Parietal lobe (tissue), 2 donors: ENCODE data around the gene SEPHS2. TPM values are rescaled to one million over a fixed set of nuclear protein-coding genes. Genes with fewer than 3 reads are reported as not detected.

Experiments
- small RNA-seq: library from RNA; depleted of rRNA; stranded (forward); fragments of <200 nt; gene quantifications from one replicate; pipeline ENCODE3, GENCODE V24; 2014; ENCODE audit warnings: low replicate concordance
- total RNA-seq: library from RNA; depleted of rRNA; stranded (reverse); fragments of >200 nt; gene quantifications from one replicate; pipeline ENCODE4 v1.2.3, GENCODE V29; 2014

Gene SEPHS2
- total RNA-seq, result 8.1 TPM

GRCh38 chr16:30445408-30446202 is at the start of gene SEPHS2:
Gene SEPHS2, minus strand, starts transcription at chr16:30445874. Its CDS starts 147 bp downstream, at chr16:30445727.

GRCh38 chr16:30472328-30472942 is 26.8 kb upstream of the SEPHS2 start, which contains the start of gene ITGAL:
Gene ITGAL, plus strand, starts transcription at chr16:30472742. Its CDS starts 96 bp downstream, at chr16:30472838.

GRCh38 chr16:30429678-30430427 is 15.8 kb downstream of the SEPHS2 start, which contains the start of gene DCTPP1:
Gene DCTPP1, minus strand, starts transcription at chr16:30430030. Its CDS starts 50 bp downstream, at chr16:30429980.

GRCh38 chr16:30407102-30407803 is 38.4 kb downstream of the SEPHS2 start, which contains the start of gene ZNF771:
Gene ZNF771, plus strand, starts transcription at chr16:30407606. Its CDS starts 448 bp downstream, at chr16:30408054.

DNA sequence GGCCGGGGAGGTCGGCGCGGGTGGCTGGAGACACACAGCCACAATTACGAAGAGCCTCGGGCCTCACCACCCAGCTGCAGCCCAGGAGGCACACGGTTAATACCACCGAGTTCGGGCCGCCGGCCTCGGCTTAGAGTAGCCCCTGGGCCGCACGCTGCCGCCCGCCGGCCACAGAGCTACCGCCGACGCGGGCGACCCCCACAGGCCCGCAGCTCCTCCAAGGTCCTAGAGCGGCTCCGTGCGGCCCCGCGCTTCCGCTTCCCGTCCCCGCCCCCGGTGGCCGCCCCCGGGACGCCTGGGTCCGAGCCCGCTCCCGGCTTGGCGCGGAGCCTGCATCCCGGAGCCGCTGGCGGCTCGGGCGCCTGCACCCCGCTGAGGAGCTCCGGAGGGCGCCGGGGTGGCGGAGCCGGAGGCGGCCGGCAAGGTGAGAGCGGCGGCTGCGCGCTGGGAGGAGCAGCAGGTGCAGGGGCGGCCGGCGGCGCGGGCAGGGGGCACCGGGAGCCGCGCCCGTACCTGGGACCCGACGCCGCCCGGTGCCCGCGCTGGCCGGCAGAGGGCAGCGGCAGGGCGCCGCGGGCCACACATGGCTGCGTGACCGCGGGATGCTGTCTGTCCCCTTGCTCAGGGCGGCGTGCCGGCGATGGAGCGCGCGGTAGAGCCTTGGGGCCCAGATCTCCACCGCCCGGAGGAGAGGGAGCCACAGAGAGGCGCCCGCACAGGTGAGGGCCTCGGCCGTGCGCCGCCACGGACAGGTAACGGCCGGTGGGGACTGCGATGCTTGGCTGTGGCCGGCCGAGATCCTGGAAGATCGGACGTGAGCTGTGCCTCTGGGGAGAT is 50.3 kb downstream of the SEPHS2 start, which contains the start of gene ZNF48:
ZNF48 (plus strand) TSS at position 266 of the 837 bp plus-strand sequence; CDS start at position 641, 375 bp downstream.

Small RNA genes within 50 kb of the gene (small RNA-seq; reads per million reads assigned to genes)
- gene RF00019 (not detected), gene RF00406 (0.34 reads per million, percentile 18 among the genes with 10 or more reads in this experiment), gene RNU7-61P (not detected)

Other genes starting within 250 kb of the SEPHS2 start
- gene SULT1A3, start 246.6 kb downstream of the SEPHS2 start, total RNA-seq, result 7.8 TPM
- gene NPIPB13, start 197.4 kb downstream of the SEPHS2 start, total RNA-seq, result 8.5 TPM
- gene CD2BP2, start 90.6 kb downstream of the SEPHS2 start, total RNA-seq, result 42.9 TPM
- 33.2 TPM for gene TBC1D10B, start 75.4 kb downstream of the SEPHS2 start, total RNA-seq
- gene MYL11, start 71.1 kb downstream of the SEPHS2 start, total RNA-seq, result not detected
- 0.94 TPM for gene SEPTIN1, start 63.3 kb downstream of the SEPHS2 start, total RNA-seq
- gene ZNF48, start 50.5 kb downstream of the SEPHS2 start, total RNA-seq, result 31.0 TPM
- gene ZNF771, start 38.3 kb downstream of the SEPHS2 start, total RNA-seq, result 11.6 TPM
- gene DCTPP1, start 15.8 kb downstream of the SEPHS2 start, total RNA-seq, result 16.3 TPM
- gene ITGAL, start 26.9 kb upstream of the SEPHS2 start, total RNA-seq, result 1.3 TPM
- gene ZNF768, start 80.7 kb upstream of the SEPHS2 start, total RNA-seq, result 20.0 TPM
- 13.5 TPM for gene ZNF747, start 89.0 kb upstream of the SEPHS2 start, total RNA-seq
- 13.8 TPM for gene ZNF764, start 112.5 kb upstream of the SEPHS2 start, total RNA-seq
- gene ZNF688, start 125.8 kb upstream of the SEPHS2 start, total RNA-seq, result 11.3 TPM
- gene ZNF785, start 139.8 kb upstream of the SEPHS2 start, total RNA-seq, result 33.2 TPM
- gene ZNF689, start 164.5 kb upstream of the SEPHS2 start, total RNA-seq, result 11.0 TPM
- 16.3 TPM for gene PRR14, start 205.1 kb upstream of the SEPHS2 start, total RNA-seq
- 26.0 TPM for gene FBRS, start 212.6 kb upstream of the SEPHS2 start, total RNA-seq